Mesenchymal stem cell (in vitro differentiated cells and primary cell): ENCODE measurements around the gene NTRK2.

ENCODE experiments used
- DNase-seq: peaks from one replicate; pipeline ENCODE4 v3.0.0-alpha.2; 2013
- H2AFZ ChIP-seq: one replicate; pipeline ENCODE4 v1.6.1; 2013; ENCODE audit warnings: low read depth, mild to moderate bottlenecking, control low read depth, inconsistent platforms, low read length, moderate library complexity
- H2AK5ac ChIP-seq: 2 replicates; pipeline ENCODE4 v1.6.1; 2013; ENCODE audit warnings: low read length, moderate library complexity, mild to moderate bottlenecking, inconsistent platforms; ENCODE audit not compliant: severe bottlenecking
- H2BK120ac ChIP-seq: one replicate; pipeline ENCODE4 v1.6.1; 2013; ENCODE audit warnings: low read depth, mild to moderate bottlenecking, inconsistent platforms, low read length, moderate library complexity
- H2BK12ac ChIP-seq, 2 experiments: one replicate each; pipeline ENCODE4 v1.6.1; 2013; ENCODE audit warnings: inconsistent platforms in 2 of 2, low read length in 2 of 2, mild to moderate bottlenecking in 2 of 2, moderate library complexity in 2 of 2, control low read depth in 1 of 2
- H2BK15ac ChIP-seq: one replicate; pipeline ENCODE4 v1.6.1; 2013; ENCODE audit warnings: mild to moderate bottlenecking, low read depth, inconsistent platforms; ENCODE audit not compliant: poor library complexity, severe bottlenecking
- H2BK5ac ChIP-seq: 2 replicates; pipeline ENCODE4 v1.6.1; 2013; ENCODE audit warnings: low read depth, mild to moderate bottlenecking, low read length, control low read depth, inconsistent platforms; ENCODE audit not compliant: poor library complexity, severe bottlenecking
- H3K14ac ChIP-seq, 2 experiments: one replicate each; pipeline ENCODE4 v1.6.1; 2013; ENCODE audit warnings: inconsistent platforms in 2 of 2, low read length in 2 of 2, control low read depth in 1 of 2, mild to moderate bottlenecking in 1 of 2, moderate library complexity in 1 of 2
- H3K18ac ChIP-seq, 2 experiments: one replicate each; pipeline ENCODE4 v1.6.1; 2013; ENCODE audit warnings: inconsistent platforms in 2 of 2, low read length in 2 of 2, control low read depth in 1 of 2, low read depth in 1 of 2, mild to moderate bottlenecking in 1 of 2
- H3K23ac ChIP-seq, 2 experiments: one replicate each; pipeline ENCODE4 v1.6.1; 2013; ENCODE audit warnings: inconsistent platforms in 2 of 2, low read length in 2 of 2, mild to moderate bottlenecking in 2 of 2, moderate library complexity in 2 of 2, control low read depth in 1 of 2
- H3K27ac ChIP-seq: 2 replicates; pipeline ENCODE4 v1.5.1; 2013; ENCODE audit warnings: mild to moderate bottlenecking, moderate library complexity, low read length, control low read depth, inconsistent platforms; ENCODE audit not compliant: poor library complexity, severe bottlenecking
- H3K27me3 ChIP-seq, 2 experiments: 2 replicates each; pipeline versions ENCODE4 v1.6.1 to v1.7.0; 2013; ENCODE audit warnings: low read length in 2 of 2, mild to moderate bottlenecking in 2 of 2, moderate library complexity in 2 of 2, control low read depth in 1 of 2, inconsistent platforms in 1 of 2; ENCODE audit not compliant: control insufficient read depth in 1 of 2, insufficient read depth in 1 of 2
- H3K36me3 ChIP-seq, 2 experiments: 2 replicates each; pipeline versions ENCODE4 v1.6.1 to v1.7.0; 2013; ENCODE audit warnings: low read length in 2 of 2, control low read depth in 1 of 2, inconsistent platforms in 1 of 2, low read depth in 1 of 2, mild to moderate bottlenecking in 1 of 2; ENCODE audit not compliant: insufficient read depth in 2 of 2, control insufficient read depth in 1 of 2
- H3K4ac ChIP-seq, 2 experiments: one replicate each; pipeline ENCODE4 v1.6.1; 2013; ENCODE audit warnings: inconsistent platforms in 2 of 2, low read length in 2 of 2, mild to moderate bottlenecking in 2 of 2, moderate library complexity in 2 of 2, control low read depth in 1 of 2, low read depth in 1 of 2
- H3K4me1 ChIP-seq: 2 replicates; pipeline ENCODE4 v1.6.1; 2013; ENCODE audit warnings: low read depth, low read length, control low read depth; ENCODE audit not compliant: control insufficient read depth, insufficient read depth
- H3K4me2 ChIP-seq: 2 replicates; pipeline ENCODE4 v1.6.1; 2013; ENCODE audit warnings: low read length, mild to moderate bottlenecking, inconsistent platforms; ENCODE audit not compliant: poor library complexity, severe bottlenecking
- H3K4me3 ChIP-seq, 2 experiments: 2 replicates each; pipeline versions ENCODE4 v1.5.1 to v1.7.0; 2013; ENCODE audit warnings: low read length in 2 of 2, mild to moderate bottlenecking in 2 of 2, control low read depth in 1 of 2, low read depth in 1 of 2; ENCODE audit not compliant: insufficient read depth in 1 of 2
- H3K79me1 ChIP-seq: replicated peaks from 2 replicates; pipeline ENCODE4 v1.6.1; 2013; ENCODE audit warnings: mild to moderate bottlenecking, control low read depth, low read length, inconsistent platforms; ENCODE audit not compliant: poor library complexity, severe bottlenecking
- H3K9ac ChIP-seq: 2 replicates; pipeline ENCODE4 v1.7.0; 2013; ENCODE audit warnings: mild to moderate bottlenecking, low read length, moderate library complexity
- H3K9me3 ChIP-seq: 2 replicates; pipeline ENCODE4 v1.7.0; 2013; ENCODE audit warnings: mild to moderate bottlenecking, low read length; ENCODE audit not compliant: control insufficient read depth
- H4K8ac ChIP-seq: one replicate; pipeline ENCODE4 v1.6.1; 2013; ENCODE audit warnings: inconsistent platforms, mild to moderate bottlenecking, low read length, moderate library complexity
- H4K91ac ChIP-seq: one replicate; pipeline ENCODE4 v1.6.1; 2013; ENCODE audit warnings: mild to moderate bottlenecking, low read length, inconsistent platforms
- WGBS: methylation state at CpG from one replicate; pipeline ENCODE4 v1.1.7; 2013; ENCODE audit warnings: mixed read lengths; 5-methylcytosine and 5-hydroxymethylcytosine counted together

NTRK2 gene

GRCh38 chr9:84636436-84636835, 33.1 kb upstream of the NTRK2 start:
- Histone ChIP-seq H3K4ac (no peak overlapping the region), H2AK5ac (no peak overlapping the region), H2AFZ (no peak overlapping the region), H3K23ac (no peak overlapping the region), H3K4me2 (no peak overlapping the region), H3K27ac (no peak overlapping the region), H3K14ac (no peak overlapping the region), H3K9me3 (peaks cover 17% of the 10 kb centered on the region), H3K4me1 (no peaks in the 10 kb centered on the region), H4K8ac (no peak overlapping the region), H2BK5ac (no peak overlapping the region), H3K4me3 (no peak overlapping the region), H3K27me3 (no peaks in the 10 kb centered on the region), H4K91ac (no peak overlapping the region), H2BK120ac (no peak overlapping the region), H3K18ac (no peak overlapping the region), H2BK15ac (no peak overlapping the region), H3K79me1 (no peaks in the 10 kb centered on the region), H2BK12ac (no peak overlapping the region), H3K9ac (no peak overlapping the region), H3K36me3 (no peaks in the 10 kb centered on the region)
- 55% methylated on average over 1 of the region's 1 CpG for whole genome bisulfite sequencing
- no peak for DNase-seq

GRCh38 chr9:84642553-84643141, 26.9 kb upstream of the NTRK2 start:
- WGBS = 92% methylated on average over 3 of the region's 4 CpGs

GRCh38 chr9:84647699-84648098, 21.8 kb upstream of the NTRK2 start:
- H4K8ac ChIP-seq = no peak overlapping the region
- H3K27ac ChIP-seq = no peak overlapping the region
- WGBS = 83% methylated on average over 3 of the region's 3 CpGs
- DNase-seq = no peak
- no peaks in the 10 kb centered on the region for H3K4me1 ChIP-seq
- no peak overlapping the region for H2BK5ac ChIP-seq
- no peak overlapping the region for H2BK15ac ChIP-seq
- H3K23ac ChIP-seq = no peak overlapping the region
- no peak overlapping the region for H3K4me3 ChIP-seq
- H3K18ac ChIP-seq = no peak overlapping the region
- H2BK120ac ChIP-seq = no peak overlapping the region
- H3K36me3 ChIP-seq = no peaks in the 10 kb centered on the region
- no peak overlapping the region for H3K4me2 ChIP-seq
- H4K91ac ChIP-seq = no peak overlapping the region
- H3K79me1 ChIP-seq = no peaks in the 10 kb centered on the region
- no peak overlapping the region for H2AK5ac ChIP-seq
- no peak overlapping the region for H2AFZ ChIP-seq
- no peak overlapping the region for H3K4ac ChIP-seq
- H3K9ac ChIP-seq = no peak overlapping the region
- H3K14ac ChIP-seq = no peak overlapping the region
- no peak overlapping the region for H2BK12ac ChIP-seq
- H3K27me3 ChIP-seq = no peaks in the 10 kb centered on the region
- H3K9me3 ChIP-seq = no peaks in the 10 kb centered on the region

More at GRCh38 chr9:84642553-84643141, 26.9 kb upstream of the NTRK2 start:
- Histone ChIP-seq H2BK120ac (no peak overlapping the region), H3K18ac (no peak overlapping the region), H3K79me1 (no peaks in the 10 kb centered on the region), H4K8ac (no peak overlapping the region), H4K91ac (no peak overlapping the region), H3K27me3 (no peaks in the 10 kb centered on the region), H3K14ac (no peak overlapping the region), H2AFZ (no peak overlapping the region), H3K4ac (no peak overlapping the region), H2BK15ac (no peak overlapping the region), H3K4me3 (no peak overlapping the region), H3K27ac (no peak overlapping the region), H3K9ac (no peak overlapping the region), H3K4me2 (no peak overlapping the region), H3K4me1 (no peaks in the 10 kb centered on the region), H2BK12ac (no peak overlapping the region), H2AK5ac (no peak overlapping the region), H3K9me3 (peaks cover 22% of the 10 kb centered on the region), H2BK5ac (no peak overlapping the region), H3K36me3 (no peaks in the 10 kb centered on the region), H3K23ac (no peak overlapping the region)
- no peak for DNase-seq

- no peaks in the 10 kb centered on the region for H3K9me3 ChIP-seq
- H2BK120ac ChIP-seq = no peak overlapping the region
- WGBS = 64% methylated on average over 3 of the region's 4 CpGs
- H3K14ac ChIP-seq = no peak overlapping the region
- no peak overlapping the region for H2BK12ac ChIP-seq
- no peak overlapping the region for H2AFZ ChIP-seq
- no peak overlapping the region for H4K91ac ChIP-seq
- no peak overlapping the region for H3K4me3 ChIP-seq
- no peaks in the 10 kb centered on the region for H3K27me3 ChIP-seq
- DNase-seq = no peak
- no peak overlapping the region for H4K8ac ChIP-seq
- H3K9ac ChIP-seq = no peak overlapping the region
- no peak overlapping the region for H3K4me2 ChIP-seq
- H2AK5ac ChIP-seq = no peak overlapping the region
- no peak overlapping the region for H2BK15ac ChIP-seq
- H2BK5ac ChIP-seq = no peak overlapping the region
- no peaks in the 10 kb centered on the region for H3K36me3 ChIP-seq
- no peak overlapping the region for H3K23ac ChIP-seq
- H3K27ac ChIP-seq = no peak overlapping the region
- no peaks in the 10 kb centered on the region for H3K79me1 ChIP-seq
- H3K4me1 ChIP-seq = no peaks in the 10 kb centered on the region
- no peak overlapping the region for H3K18ac ChIP-seq
- H3K4ac ChIP-seq = no peak overlapping the region
These were observed 16.9 kb upstream of the NTRK2 start for GRCh38 chr9:84652496-84653120.
